ENCODE measurements around the gene RBM25.

The RBM25 gene

DNA sequence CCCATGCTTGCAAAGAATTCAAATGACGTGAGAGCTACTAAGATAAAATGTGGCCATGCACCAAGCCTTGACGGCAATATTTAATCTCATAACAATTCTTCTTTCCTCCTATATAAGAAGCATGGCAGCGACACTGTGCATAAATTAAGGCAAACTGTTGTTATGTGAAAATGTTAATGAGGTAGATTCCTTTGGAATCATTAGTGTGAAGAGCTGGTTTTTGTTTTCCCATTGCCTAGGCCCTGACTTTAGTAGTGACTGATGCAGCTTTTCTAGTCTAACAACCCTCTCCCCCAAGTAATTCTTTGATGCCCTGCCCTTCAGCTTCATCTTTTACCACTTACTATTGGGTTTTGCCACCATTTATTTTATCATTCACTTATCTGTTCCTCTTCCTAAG is 67.4 kb downstream of the RBM25 start:
- no peak overlapping the region for H3K4me3 ChIP-seq (ENCODE audit: control insufficient read depth, low read depth, low read length)
- TF ChIP-seq, protein P1, sequence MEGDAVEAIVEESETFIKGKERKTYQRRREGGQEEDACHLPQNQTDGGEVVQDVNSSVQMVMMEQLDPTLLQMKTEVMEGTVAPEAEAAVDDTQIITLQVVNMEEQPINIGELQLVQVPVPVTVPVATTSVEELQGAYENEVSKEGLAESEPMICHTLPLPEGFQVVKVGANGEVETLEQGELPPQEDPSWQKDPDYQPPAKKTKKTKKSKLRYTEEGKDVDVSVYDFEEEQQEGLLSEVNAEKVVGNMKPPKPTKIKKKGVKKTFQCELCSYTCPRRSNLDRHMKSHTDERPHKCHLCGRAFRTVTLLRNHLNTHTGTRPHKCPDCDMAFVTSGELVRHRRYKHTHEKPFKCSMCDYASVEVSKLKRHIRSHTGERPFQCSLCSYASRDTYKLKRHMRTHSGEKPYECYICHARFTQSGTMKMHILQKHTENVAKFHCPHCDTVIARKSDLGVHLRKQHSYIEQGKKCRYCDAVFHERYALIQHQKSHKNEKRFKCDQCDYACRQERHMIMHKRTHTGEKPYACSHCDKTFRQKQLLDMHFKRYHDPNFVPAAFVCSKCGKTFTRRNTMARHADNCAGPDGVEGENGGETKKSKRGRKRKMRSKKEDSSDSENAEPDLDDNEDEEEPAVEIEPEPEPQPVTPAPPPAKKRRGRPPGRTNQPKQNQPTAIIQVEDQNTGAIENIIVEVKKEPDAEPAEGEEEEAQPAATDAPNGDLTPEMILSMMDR (conservative IDR thresholded peaks at IDR 0.05; ENCODE audit: control insufficient read depth, insufficient read depth, low read depth, low read length), result no peak
- DNase-seq (ENCODE audit: low read depth), result no peak

DNA sequence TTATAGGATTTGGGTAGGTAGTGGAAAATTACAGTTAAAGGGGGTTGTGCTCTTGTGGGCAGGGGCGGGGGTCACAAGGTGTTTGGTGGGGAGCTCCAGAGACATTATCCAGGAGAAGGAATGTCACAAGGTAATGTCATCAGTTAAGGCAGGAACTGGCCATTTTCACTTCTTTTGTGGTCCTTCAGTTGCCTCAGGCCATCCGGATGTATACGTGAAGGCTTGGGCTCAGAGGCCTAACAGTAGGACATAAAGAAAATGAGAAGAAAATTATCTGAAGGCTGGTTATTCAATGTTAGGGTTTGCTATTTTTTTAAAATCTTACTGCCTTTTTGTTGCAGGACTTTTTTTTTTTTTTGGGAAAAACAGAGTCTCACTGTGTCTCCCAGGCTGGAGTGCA is 75.5 kb downstream of the RBM25 start:
- H3K4me3 ChIP-seq (ENCODE audit: control insufficient read depth, low read depth, low read length), result no peak overlapping the region
- TF ChIP-seq, protein P1 (conservative IDR thresholded peaks at IDR 0.05; ENCODE audit: control insufficient read depth, insufficient read depth, low read depth, low read length), result no peak
- DNase-seq (ENCODE audit: low read depth), result no peak

DNA sequence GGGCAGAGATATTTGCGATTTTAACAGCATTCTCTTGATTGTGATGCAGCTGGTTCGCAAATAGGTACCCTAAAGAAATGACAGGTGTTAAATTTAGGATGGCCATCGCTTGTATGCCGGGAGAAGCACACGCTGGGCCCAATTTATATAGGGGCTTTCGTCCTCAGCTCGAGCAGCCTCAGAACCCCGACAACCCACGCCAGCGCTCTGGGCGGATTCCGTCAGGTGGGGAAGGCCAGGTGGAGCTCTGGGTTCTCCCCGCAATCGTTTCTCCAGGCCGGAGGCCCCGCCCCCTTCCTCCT is 77.7 kb downstream of the RBM25 start:
- no peak for DNase-seq (ENCODE audit: low read depth)
- H3K4me3 ChIP-seq (ENCODE audit: control insufficient read depth, low read depth, low read length), result peak overlapping the region; percentile 72
- TF ChIP-seq, protein P1 (conservative IDR thresholded peaks at IDR 0.05; ENCODE audit: control insufficient read depth, insufficient read depth, low read depth, low read length), result no peak

DNA sequence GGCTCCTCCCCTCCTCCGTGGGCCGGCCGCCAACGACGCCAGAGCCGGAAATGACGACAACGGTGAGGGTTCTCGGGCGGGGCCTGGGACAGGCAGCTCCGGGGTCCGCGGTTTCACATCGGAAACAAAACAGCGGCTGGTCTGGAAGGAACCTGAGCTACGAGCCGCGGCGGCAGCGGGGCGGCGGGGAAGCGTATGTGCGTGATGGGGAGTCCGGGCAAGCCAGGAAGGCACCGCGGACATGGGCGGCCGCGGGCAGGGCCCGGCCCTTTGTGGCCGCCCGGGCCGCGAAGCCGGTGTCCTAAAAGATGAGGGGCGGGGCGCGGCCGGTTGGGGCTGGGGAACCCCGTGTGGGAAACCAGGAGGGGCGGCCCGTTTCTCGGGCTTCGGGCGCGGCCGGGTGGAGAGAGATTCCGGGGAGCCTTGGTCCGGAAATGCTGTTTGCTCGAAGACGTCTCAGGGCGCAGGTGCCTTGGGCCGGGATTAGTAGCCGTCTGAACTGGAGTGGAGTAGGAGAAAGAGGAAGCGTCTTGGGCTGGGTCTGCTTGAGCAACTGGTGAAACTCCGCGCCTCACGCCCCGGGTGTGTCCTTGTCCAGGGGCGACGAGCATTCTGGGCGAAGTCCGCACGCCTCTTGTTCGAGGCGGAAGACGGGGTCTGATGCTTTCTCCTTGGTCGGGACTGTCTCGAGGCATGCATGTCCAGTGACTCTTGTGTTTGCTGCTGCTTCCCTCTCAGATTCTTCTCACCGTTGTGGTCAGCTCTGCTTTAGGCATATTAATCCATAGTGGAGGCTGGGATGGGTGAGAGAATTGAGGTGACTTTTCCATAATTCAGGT is 78.3 kb downstream of the RBM25 start, which contains the start of gene PSEN1:
Gene PSEN1 (plus strand): TSS at position 121 of the 839 bp plus-strand sequence. CDS start 11,513 bp downstream, outside the sequence.
- H3K4me3 ChIP-seq (ENCODE audit: control insufficient read depth, low read depth, low read length), result peak within 1 kb of the TSS; percentile 72
- DNase-seq (ENCODE audit: low read depth), result peak; percentile 86
- TF ChIP-seq, protein P1 (conservative IDR thresholded peaks at IDR 0.05; ENCODE audit: control insufficient read depth, insufficient read depth, low read depth, low read length), result no peak

DNA sequence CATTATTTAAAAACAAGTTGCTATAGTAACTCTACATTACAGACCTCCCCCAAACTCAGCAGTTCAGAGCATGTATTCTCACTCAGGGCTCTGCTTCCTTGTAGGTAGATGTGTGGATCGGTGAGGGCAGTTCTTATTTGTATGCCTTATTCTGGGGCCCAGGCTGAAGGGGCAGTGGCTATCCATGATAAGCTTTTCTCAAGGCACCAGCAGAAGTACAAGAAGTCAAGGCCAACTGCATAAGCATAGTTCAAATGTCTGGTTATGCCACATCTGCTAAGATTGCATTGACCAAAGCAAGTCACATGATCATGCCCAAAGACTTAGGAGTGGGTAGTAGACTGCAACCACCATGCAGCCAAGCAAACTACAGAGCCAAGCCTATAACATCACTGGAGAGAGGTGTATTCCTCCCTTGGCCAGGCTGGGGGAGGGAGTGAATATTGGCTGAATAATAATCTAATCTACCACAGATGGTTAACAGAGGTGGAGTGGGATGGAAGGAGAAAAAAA is 82.5 kb downstream of the RBM25 start:
- TF ChIP-seq, protein P1 (conservative IDR thresholded peaks at IDR 0.05; ENCODE audit: control insufficient read depth, insufficient read depth, low read depth, low read length), result no peak
- no peak for DNase-seq (ENCODE audit: low read depth)

DNA sequence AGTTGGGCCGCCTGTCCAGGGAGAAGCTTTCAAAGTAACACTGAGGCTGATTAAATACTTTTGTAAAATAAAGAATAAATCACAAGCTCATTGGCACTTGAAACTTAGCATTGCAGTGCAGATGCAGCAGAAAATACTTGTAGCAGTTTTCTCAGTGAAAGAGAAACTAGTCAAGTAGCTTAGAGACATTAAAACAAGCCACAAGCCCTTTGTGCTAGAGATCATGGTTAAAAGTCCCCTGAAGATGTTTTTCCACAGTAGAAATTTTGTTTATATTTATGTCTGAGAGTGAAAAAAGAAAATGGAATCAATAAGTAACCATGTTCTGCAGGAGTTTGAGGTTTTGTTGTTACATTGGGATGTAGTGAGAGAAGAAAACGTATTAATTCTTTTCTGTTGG is 83.9 kb downstream of the RBM25 start:
- DNase-seq (ENCODE audit: low read depth), result no peak
- TF ChIP-seq, protein P1 (conservative IDR thresholded peaks at IDR 0.05; ENCODE audit: control insufficient read depth, insufficient read depth, low read depth, low read length), result no peak
- no peak overlapping the region for H3K4me3 ChIP-seq (ENCODE audit: control insufficient read depth, low read depth, low read length)

More for the DNA sequence above, 82.5 kb downstream of the RBM25 start:
- no peak overlapping the region for H3K4me3 ChIP-seq (ENCODE audit: control insufficient read depth, low read depth, low read length)
